ENCODE data around the gene GRAMD1A.
"Not testable (repeated sequence)": the region's sequence is repeated elsewhere in the genome, so short reads cannot be mapped to it uniquely, and the experiment has no call there.

The GRAMD1A gene

DNA sequence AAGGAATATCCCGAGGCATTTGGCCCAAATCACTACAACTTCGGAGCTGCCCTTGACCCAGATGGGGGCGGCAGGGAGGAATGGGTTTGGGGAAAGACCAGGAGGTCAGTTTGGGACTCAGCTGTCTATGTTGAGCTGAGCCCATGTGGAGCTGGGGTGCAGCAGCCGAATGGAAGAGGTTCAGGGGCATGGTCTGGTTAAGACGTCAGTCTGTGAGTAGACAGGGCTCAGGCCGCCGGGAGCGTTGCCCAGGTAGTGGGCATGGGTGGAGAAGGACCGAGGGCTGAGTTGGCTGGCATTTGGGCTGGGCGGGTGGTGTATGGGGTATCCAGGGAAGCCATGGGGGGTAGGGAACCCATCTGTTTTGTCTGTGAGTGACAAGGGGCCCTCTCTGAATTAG, 20.9 kb downstream of the GRAMD1A start:
- DNase-seq (ENCODE audit: low read depth), result no peak

DNA sequence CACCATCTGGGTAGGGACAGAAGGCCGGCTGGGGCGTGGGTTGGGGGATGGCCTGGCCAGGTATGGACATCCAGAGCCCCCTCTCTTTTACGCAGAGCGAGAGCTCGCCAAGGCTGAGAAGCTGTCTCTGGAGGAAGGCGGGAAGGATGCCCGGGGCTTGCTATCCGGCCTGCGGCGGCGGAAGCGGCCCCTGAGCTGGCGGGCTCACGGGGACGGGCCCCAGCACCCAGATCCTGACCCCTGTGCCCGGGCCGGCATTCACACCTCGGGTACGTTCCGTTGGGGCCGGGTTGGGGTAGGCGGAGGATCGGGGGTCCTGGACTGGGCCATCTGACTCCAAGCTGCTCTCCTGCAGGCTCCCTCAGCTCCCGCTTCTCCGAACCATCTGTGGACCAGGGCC, 21.5 kb downstream of the GRAMD1A start:
- no peak for DNase-seq (ENCODE audit: low read depth)

DNA sequence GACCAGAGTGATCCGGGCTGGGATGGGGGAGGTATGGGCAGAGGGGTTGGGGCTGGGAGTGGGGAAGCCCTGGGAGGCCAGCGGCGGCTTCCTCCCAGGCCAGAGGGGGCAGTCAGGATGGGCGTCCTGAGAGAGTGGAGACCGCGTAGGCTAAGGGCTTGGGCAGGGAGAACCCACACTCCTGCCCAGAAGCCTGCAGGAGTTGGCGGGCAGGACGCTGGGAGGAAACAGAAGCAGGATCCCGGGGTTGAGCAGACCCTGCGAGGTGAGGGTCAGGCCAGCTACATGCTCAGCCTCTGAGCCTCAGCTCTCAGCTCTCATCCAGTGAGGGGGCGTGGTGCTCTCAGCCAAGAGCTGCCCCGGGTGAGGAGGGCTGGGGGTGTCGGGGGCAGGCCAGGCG, 22.3 kb downstream of the GRAMD1A start:
- no peak for DNase-seq (ENCODE audit: low read depth)

DNA sequence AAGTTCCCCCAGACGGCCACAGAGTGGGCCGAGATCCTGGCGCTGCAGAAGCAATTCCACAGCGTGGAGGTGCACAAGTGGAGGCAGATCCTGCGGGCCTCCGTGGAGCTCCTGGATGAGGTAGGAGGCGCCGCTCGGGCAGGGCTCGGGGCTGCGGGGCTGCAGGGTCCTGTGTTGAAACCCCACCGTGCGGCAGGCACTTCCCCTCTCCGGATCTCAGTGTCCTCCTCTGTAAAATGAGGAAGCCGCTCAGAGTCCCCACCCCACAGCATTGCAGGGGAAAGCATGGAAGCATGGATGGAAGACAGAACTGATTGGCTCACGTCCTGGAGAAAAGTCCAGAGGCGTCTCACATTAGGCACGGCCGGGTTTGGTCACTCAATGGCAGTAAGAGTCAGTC, 23.3 kb downstream of the GRAMD1A start:
- DNase-seq (ENCODE audit: low read depth), result no peak

DNA sequence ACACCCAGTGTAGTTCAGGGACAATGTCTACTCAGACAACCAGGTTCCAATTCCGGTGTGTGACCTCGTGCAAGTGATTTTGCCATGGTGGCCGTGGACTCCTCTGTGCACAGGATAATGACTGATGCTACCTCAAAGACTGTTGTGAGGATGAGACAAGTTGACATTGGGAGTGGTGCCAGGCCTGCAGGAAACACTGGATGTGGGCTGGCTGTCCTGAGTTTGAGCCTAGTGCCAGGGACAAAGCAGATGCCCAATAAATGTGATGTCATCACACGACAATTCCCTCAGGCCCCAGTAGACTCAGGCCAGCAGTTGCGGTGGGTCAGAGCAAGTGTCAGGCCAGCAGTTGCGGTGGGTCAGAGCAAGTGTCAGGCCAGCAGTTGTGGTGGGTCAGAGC, 24.0 kb downstream of the GRAMD1A start:
- DNase-seq (ENCODE audit: low read depth), result no peak

DNA sequence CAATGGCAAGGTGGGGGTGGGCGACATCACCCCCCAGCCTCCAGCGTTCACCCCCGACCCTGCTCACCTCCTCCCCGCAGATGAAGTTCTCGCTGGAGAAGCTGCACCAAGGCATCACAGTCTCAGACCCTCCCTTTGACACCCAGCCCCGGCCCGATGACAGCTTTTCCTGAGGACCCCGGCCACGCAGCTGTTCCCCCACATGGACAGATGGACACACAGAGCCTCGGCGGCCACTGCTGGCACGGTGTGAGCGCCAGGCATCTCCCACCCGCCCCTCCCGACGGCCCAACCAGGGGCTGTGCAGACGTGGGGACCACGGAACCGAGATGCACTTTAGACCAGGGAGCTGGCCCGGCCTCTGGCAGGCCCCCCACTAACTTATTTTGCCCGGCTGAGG, 25.8 kb downstream of the GRAMD1A start:
- no peak for DNase-seq (ENCODE audit: low read depth)

DNA sequence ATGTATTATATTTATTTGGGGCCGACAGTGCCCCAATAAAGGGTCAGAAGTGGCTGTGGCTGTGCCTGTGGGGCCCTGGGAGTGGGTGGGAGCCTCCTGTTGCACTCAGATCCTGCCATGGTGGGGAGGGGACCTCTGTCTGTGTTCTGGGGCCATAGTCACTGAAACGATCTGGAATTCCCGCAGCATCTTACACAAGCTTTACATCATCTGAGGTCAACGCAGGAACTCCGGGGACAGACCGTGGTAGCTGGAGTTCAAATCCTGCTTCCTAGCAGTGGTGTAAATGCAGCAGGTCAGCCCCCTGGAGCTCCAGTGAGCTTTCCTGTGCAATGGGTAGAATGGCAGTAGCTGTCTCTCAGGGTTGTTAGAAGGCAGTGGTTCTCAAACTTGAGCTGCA, 26.3 kb downstream of the GRAMD1A start:
- DNase-seq (ENCODE audit: low read depth), result no peak

DNA sequence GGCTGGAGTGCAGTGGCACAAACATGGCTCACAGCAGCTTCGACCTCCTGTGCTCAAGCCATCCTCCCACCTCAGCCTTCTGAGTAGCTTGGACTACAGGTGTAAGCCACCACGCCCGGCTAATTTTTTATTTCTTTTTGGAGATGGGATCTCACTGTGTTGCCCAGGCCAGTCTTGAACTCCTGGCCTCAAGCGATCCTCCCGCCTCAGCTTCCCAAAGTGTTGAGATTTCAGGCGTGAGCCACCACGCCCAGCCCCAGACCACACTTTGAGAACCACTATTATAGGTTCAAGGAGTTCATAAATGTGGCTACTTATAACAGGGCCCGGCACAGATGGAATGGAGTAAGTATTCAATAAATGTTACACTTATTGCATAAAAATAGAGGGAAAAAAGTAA, 26.9 kb downstream of the GRAMD1A start:
- DNase-seq (ENCODE audit: low read depth), result no peak

DNA sequence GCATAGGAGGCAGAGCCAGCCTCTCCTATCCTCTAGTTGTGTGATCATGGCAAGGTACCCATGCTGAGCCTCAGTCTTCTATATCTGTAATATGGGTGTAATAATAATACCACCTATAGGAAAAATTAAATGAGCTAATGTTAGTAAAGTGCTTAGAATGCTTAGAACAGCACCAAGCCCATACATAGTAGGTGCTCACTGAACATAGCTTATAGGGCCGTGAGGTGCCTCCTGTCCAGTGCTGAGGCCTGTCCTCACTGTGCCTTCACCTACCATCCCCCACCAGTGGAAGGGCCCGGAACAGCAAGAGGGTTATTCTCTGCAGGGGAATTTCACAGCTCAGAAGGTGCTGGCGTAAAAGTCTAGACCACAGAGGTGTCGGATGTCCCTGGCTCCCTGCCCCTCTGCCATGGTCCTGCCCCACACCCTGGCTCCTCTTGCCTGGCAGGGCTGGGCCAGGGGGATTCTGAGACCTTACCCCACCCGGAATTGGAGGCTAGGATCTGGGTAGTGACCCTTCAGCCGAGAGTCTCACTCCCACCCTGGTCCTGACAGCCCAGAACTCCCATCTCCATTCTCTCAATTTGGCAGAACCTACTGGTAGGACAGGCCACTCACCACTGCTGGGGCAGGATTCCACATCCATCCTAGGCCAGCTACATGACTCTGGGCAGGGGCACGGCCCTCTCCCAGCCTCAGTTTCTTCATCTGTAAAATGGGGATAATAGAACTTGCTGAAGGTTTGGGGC, 27.9 kb downstream of the GRAMD1A start:
- DNase-seq (ENCODE audit: low read depth), result no peak

DNA sequence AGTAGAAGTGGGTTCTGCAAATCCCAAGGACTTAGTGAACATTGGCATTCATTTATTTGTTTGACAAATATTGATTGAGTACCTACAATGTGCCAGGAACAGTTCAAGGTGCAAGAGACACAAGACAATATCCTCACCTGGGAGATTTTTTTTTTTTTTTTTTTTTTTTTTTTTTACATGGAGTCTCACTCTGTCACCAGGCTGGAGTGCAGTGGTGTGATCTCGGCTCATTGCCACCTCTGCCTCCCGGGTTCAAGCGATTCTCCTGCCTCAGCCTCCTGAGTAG, 28.4 kb downstream of the GRAMD1A start:
- not testable (repeated sequence) for DNase-seq (ENCODE audit: low read depth)

DNA sequence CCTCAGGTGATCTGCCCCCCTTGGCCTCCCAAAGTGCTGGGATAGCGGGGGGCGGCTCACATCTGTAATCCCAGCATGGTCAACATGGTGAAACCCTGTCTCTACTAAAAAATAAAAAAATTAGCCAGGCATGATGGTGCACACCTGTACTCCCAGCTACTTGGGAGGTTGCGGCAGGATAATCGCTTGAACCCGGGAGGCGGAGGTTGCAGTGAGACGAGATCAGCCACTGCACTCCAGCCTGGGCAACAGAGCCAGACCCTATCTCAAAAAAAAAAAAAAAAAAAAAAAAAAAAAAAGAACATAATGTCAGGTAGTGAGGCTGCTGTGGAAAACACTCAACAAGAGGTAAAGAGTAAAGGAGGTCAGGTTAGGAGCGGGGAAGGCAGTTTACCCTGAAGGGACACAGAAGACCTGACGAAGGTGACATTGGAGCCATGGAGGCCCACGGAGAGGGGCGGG, 29.2 kb downstream of the GRAMD1A start:
- not testable (repeated sequence) for DNase-seq (ENCODE audit: low read depth)

DNA sequence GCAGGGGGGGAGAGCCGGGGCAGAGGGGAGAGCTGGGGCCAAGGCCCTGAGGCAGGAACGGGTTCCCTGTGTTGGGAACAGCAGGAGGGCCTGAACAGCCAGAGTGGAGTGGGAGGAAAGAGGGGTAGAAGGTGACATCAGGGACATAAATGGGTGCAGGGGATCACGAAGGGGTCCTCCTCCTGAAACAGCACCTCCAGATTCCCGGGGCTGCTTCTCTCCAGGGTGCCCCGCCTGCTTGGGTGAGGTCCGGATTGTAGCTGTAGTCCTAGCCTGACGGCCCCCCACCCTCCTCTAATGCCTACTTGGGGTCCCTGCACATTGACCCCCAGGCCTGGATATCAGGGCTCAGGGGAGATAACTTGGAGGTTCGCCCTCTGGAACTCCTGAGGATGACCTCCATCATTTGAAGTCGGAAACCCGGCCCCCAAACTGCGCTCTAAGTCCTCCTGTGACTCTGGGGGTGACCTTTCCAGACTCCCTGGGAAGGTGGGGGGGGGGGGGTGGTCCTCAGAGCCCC, 29.7 kb downstream of the GRAMD1A start:
- no peak for DNase-seq (ENCODE audit: low read depth)

DNA sequence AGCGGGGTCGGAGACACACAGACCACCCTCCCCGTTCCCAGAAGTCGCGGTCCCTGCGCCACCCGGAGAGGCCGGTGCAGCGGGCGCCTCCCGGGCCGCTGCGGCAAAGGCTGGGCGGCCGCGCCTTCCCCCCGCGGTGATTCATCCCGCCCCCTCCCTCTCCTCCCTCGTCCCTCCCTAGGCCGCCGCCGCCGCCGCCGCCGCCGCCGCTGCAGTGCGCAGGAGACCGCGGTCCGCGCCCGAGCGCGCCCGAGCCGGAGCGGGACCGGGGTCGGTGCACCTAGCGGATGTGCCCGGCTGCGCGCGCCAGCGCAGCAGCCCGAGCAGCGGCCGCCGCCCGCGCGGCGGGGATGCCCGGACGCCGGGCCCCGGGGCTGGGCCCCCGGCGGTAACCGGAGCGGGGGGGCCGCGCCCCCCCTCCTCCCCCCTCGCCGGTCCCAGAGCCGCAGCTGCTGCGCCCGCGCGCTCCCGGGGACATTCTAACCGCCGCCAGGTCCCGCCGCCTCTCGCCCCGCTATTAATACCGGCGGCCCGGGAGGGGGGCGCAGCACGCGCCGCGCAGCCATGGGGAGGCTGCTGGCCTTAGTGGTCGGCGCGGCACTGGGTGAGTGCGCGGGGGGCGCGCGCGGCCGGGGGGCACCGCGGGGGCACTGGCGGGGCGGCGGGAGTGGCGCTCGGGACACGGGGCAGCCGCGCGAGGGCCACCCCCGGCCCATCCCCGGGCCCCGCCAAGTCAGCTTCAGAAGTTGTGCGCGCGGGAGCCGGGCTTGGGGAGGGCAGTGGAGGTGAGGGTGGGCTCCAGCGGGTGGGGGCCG, 30.3 kb downstream of the GRAMD1A start, which contains the start of gene SCN1B:
TSS of gene SCN1B (plus strand) at position 214 of the 815 bp plus-strand sequence. CDS start at position 565, 351 bp downstream.
- DNase-seq (ENCODE audit: low read depth), result peak; percentile 25

DNA sequence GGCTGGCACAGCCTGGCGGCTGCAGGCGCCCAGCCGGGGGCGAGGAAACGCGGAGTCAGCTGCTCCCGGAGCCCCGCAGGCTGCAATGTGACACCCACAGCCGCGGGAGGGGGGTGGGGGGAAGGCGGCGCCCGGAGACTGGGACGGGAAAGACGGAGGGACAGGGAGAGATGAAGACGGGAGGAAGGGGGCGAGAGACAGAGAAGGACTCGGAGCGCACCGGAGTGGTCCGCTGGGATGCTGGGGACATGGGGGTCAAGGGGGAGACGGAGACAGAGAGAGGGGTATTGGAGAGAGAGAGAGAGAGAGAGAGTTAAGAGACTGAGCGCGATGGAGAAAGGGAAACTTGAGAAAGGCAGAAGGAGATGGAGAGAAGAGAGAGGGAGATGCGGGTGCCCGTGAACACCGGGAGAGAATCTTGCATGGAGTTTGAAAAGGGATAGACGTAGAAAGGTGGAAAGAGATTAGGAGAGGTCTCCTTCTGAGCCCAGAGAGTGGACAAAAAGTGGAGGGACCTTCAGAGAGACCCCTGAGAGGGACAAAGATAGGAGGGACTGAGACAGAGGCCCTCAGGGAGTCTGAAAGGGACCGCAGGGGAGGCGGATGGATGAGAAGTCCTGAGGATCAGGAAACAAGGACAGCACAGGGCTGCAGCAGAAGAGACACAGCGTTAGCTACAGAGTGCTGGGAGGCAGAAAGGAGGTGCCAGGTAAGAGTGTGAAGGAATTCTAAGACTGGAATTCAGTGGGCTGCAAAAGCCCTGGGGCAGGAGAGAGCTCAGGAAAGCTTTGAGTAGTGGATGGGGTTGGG, 31.2 kb downstream of the GRAMD1A start:
- DNase-seq (ENCODE audit: low read depth), result no peak

DNA sequence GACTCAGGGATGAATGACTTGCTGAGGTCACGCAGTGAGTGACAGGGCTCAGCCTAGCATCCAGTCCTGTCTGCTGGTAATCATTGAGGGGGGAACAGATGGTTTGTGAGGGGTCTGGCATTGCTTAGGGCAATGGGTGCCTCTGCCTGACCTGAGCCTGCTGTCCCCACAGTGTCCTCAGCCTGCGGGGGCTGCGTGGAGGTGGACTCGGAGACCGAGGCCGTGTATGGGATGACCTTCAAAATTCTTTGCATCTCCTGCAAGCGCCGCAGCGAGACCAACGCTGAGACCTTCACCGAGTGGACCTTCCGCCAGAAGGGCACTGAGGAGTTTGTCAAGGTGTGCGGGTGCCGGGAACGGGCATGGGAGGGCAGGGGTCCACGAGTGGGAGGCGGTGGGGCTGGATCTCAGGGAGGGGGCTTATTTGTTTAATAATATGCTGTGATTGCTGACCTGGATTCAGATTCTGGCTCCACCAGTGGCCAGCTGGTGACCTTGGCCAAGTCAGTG, 32.3 kb downstream of the GRAMD1A start:
- DNase-seq (ENCODE audit: low read depth), result no peak

DNA sequence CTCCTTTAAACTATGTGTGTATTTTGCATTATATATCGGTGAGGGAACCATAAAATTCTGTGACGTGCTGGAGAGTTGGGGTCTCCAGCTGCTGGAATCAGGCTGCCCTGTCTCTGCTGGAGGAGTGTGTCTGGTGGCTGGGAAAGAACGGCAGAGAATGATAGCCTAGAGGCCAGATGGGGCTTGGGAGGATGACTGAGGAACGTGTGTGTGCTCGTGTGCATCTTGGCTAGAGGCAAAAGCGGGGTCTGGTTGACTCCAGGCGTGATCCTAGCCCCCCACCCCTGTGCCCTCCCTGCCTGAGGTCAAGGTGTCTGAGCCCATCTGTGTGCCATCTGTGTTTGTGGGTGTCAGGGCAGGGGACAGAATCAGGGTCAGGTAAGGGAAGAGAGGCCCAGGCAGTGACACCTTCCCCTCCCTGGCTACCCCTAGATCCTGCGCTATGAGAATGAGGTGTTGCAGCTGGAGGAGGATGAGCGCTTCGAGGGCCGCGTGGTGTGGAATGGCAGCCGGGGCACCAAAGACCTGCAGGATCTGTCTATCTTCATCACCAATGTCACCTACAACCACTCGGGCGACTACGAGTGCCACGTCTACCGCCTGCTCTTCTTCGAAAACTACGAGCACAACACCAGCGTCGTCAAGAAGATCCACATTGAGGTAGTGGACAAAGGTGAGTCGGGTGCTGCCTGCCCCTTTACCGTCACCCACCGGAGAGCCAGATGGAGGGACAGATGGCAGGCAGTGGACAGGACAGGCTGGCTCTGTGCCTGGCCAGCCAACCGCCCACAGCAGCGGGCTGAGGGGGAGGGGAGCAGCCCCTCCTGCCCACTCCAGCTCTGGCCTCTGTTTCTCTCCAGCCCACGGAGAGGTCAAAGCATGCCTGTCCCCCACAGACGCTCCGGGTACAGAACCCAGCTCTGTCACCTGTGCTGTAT, 33.2 kb downstream of the GRAMD1A start:
- DNase-seq (ENCODE audit: low read depth), result no peak

DNA sequence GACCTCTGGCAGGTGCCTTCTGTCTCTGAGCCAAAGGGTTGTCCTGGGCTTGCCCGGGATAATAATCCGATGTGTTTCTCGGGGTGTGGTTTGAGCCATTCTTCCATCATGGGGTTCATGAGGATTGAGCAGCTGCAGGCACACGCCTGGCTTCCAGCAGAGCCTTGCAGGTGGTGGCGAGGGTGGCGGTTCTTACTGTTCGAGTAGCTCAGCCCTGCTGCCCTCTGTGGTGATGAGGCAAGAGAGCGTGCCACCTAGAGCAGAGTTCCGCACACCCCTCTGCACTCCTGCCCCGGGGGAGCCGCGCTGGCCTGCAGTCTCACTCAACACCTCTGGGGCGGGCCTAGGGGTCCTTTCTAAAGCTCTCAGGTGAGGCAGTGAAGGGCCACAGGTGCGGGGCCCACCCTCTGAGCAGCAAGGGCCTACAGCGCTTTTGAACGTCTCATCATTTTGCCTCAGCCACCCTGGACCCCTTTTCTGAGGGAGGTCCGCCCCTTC, 33.9 kb downstream of the GRAMD1A start:
- no peak for DNase-seq (ENCODE audit: low read depth)

DNA sequence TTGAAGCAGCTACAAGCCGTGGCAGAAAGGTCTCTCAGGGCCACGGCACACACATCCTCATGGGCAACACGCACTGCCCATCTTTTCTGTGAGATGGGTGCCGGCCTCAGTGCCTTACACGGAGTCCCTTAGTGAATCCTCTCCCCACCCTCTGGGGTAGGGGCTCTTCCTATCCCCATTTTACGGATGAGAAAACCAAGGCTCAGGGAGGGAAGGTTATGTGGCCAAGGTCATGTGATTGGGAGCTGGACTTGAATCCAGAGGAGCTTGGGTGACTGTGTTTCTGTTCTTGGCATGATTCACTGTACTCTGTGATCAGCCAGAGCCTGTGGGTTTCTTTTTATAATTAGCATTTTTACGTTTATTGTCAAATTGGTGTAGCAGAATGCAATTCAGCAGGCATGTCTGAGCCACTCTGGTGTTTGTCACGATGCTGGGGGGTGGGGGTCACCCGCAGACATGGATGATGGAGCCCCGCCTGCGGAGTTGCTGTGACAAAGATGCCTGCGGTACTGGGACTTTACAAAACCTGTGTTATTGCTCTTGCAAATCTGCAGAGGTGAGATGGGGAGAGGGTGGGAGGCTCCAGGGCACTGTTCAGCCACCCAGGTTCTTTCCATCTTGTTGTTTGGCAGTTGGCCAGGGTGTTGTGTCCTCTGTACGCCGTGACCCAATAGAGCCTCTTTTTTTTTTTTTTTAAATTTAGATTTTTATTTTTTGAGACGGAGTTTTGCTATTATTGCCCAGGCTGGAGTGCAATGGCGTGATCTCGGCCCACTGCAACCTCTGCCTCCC, 34.7 kb downstream of the GRAMD1A start:
- no peak for DNase-seq (ENCODE audit: low read depth)

DNA sequence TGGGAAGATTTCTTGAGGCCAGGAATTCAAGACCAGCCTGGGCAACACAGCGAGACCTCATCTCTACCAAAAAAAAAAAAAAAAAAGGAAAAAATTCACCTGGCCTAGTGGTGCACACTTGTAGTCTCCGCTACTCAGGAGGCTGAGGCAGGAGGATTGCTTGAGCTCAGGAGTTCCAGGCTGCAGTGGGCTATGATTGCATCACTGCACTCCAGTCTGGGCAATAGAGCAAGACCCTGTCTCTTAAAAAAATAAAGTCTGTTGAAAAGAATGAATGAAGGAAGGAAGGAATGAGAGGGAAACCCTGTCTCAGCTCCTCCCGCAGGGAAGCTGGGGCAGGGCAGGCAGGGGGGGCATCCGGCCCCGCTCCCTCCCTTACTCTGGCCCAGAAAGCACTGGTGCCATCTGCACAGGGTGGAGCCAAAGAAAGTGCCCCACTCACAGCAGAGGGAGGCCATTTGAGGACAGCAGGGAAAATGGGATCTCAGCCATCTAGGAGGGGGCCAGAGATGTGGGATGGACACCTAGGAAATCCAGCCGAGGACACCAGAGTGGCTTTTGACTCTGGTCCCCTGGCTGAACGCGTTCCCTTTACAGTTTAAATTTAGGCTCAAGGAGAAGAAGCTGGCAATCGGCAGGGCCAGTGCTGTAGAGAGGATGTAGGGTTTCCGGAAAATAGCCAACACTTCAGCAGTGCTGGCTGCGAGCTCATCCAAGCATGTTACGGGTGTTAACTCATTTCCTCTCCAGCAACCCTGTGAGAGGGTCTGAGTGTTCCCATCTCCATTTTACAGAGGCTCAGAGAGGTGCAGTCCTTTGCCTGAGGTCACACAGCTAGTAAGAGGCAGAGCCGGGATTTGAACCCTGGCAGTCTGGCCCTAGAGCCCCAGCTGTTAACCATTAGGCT, 37.8 kb downstream of the GRAMD1A start:
- DNase-seq (ENCODE audit: low read depth), result no peak

All from stimulated activated CD8-positive, alpha-beta memory T cell treated with anti-CD3 and anti-CD28 coated beads, Interleukin-15, amount 100 ng/mL, for 1 hour (primary cell).